NCI-H2227 (cell line): ENCODE results near the gene GLB1L.
"Not testable (repeated sequence)": the region's sequence is repeated elsewhere in the genome, so short reads cannot be mapped to it uniquely, and the experiment has no call there.

Source experiments
- DNase-seq: peaks from one replicate; lab custom pipeline; 2025; ENCODE audit not compliant: unreplicated experiment; lab: John Stamatoyannopoulos, UW

GLB1L gene

DNA sequence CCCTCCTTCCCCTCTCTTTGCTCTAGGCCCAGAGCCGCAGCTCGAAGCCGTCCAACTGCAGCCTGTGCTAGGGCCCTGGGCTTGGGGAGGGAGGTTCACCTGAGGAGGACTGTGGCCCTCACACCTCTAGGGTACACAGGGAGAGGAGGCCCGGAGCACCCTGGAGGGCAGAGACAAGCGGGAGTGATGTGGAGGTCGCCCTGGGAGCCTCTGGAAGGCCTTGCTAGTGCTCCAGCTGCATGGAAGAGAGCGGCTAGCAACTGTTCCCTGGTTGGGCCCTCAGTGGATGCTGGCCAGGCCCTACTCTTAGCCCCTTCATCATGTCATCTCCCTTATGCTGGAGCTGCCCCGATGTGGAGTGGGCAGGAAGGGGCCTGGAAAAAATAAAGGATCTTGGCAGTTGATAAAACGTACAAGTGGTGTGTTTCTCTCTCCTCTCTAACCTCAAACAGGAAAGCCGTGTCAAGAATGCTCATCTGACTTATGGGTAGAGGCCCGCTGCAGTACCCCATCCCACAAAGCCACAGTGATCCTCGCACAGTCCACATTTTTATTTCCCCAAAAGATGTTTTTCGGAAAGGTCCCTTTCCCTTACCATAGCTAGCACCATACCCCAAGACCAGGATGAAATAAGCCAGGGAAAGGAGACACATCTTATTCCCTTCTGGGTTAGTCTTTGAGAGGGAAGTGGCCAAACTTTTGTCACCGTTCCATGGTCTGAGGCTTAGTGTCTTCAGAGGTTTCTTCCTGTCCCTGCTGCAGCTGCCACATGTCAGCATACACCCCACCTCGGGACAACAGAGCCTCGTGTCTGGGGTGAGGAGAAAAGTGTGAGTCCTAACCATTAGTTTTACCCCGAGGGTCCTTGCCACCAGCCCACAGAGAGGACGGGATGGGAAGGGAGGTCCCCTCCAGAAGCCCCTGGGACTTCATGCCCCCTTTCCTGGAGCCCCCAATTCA is 35.7 kb downstream of the GLB1L start:
- DNase-seq: no peak

DNA sequence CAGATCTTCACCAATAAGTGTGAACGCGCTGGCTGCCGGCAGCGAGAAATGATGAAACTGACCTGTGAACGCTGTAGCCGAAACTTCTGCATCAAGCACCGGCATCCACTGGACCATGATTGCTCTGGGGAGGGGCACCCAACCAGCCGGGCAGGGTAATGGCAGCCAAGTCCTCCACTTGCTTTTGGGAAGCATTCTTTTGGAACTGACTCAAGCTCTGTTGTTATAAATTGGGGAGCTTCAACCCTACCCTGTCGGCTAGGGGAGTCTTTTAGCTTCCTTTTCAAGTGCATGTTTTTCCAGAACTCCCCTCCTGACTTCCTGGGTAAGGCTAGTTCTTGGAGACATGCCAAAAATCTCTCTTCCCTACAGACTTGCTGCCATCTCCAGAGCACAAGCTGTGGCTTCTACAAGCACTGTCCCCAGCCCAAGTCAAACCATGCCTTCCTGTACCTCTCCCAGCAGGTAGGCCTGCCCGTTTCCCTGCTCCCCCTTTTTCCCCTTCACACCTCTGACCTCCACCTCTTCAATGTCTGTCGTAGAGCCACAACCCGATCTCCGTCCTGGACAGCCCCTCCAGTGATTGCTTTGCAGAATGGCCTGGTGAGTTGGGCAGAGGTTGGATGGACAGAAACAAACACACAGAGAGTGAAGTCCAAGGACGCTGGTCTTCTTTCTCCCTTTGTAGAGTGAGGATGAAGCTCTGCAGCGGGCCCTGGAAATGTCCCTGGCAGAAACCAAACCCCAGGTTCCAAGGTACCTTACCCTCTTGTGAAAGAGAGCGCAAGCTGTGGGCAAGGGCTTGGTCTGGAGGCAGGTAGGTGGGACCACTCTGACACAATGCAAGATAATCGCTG is 37.1 kb downstream of the GLB1L start:
- DNase-seq: peak; percentile 67

DNA sequence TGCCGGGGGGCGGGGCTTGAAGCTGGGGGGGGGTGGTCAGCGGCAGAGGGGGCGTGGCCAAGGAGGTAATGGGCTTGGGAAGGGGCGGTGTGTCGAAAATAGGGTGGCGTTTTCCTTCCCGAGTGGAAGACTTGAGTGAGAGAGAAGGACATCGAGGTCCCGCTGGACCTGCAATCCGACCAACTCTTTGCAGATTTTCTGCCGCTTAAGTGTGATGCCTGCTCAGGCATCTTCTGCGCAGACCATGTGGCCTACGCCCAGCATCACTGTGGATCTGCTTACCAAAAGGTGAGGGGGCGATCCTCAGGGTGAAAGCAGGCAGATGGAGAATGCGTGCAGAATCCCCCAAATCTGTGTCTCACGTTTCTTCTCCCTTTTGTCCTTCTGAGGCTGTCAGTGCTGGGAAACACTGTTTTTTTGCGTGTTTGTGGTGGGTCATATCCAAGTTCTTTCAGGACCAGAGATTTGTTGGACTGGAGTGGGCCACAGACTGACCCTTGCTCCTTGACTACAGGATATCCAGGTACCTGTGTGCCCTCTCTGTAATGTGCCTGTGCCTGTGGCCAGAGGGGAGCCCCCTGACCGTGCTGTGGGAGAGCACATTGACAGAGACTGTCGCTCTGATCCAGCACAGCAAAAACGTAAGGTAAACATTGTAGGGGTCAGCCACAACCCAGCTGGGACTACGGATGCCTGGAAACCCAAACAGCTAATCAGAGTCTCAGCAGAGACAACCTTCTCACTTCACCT is 37.9 kb downstream of the GLB1L start:
- DNase-seq: no peak

GRCh38 chr2:219206328-219207133 is 38.7 kb downstream of the GLB1L start, which contains the start of gene ZFAND2B:
ZFAND2B (plus strand) TSS chr2:219206782; CDS start chr2:219206988, 206 bp downstream.
- peak; percentile 98 for DNase-seq

- no peak for DNase-seq
Measured at GRCh38 chr2:219205981-219206327, 39.3 kb downstream of the GLB1L start.

DNA sequence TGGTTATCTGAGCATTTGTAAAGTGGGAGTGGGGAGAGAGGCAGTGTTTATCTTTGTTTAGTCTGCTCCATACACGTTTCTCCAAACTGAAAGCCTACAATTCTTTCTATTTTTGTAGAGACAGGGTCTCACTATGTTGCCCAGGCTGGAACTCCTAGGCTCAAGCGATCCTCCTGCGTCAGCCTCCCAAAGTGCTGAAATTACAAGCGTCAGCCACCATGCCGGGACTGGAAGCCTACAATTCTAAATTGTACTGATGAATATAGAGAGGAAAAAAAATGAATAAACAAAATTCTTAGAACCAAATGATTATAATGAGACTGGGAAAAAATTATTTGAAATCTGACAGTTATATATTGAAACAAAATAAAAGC is 40.1 kb downstream of the GLB1L start:
- DNase-seq: no peak

GRCh38 chr2:219204425-219205164 is 40.6 kb downstream of the GLB1L start:
- no peak for DNase-seq

DNA sequence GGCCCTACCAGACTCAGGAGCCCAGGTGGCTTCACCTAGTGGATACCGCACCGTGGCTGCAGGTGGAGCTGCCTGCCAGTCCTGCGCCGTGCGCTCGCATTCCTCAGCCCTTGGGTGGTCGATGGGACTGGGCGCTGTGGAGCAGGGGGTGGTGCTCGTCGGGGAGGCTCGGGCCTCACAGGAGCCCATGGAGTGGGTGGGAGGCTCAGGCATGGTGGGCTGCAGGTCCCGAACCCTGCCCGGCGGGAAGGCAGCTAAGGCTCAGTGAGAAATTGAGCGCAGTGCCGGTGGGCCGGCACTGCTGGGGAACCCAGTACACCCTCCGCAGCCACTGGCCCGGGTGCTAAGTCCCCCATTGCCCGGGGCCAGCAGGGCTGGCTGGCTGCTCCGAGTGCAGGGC is 43.9 kb downstream of the GLB1L start:
- not testable (repeated sequence) for DNase-seq

DNA sequence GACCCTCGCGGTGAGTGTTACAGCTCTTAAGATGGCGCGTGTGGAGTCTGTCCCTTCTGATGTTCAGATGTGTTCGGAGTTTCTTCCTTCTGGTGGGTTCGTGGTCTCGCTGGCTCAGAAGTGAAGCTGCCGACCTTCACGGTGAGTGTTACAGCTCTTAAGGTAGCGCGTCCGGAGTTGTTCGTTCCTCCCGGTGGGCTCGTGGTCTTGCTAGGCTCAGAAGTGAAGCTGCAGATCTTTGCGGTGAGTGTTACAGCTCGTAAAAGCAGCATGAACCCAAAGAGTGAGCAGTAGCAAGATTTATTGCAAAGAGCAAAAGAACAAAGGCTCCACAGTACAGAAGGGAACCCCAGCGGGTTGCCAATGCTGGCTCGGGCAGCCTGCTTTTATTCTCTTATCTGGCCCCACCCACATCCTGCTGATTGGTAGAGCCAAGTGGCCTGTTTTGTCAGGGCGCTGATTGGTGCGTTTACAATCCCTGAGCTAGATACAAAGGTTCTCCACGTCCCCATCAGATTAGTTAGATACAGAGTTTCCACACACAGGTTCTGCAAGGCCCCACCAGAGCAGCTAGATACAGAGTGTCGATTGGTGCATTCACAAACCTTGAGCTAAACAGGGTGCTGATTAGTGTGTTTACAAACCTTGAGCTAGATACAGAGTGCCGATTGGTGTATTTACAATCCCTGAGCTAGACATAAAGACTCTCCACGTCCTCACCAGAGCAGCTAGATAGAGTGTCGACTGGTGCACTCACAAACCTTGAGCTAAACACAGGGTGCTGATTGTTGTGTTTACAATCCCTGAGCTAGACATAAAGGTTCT is 44.5 kb downstream of the GLB1L start:
- not testable (repeated sequence) for DNase-seq

- DNase-seq: no peak
Measured at GRCh38 chr2:219199470-219200211, 45.6 kb downstream of the GLB1L start.

- no peak for DNase-seq
Measured at GRCh38 chr2:219198974-219199373, 46.3 kb downstream of the GLB1L start.

GRCh38 chr2:219197388-219197787 is 47.9 kb downstream of the GLB1L start:
- no peak for DNase-seq

GRCh38 chr2:219186754-219187456 is 58.3 kb downstream of the GLB1L start:
- DNase-seq: no peak
